ENCODE results near the gene ANAPC13.

ANAPC13 gene

GRCh38 chr3:134464064-134464688 lies 21.6 kb downstream of the ANAPC13 start:
- H3K4me1 ChIP-seq, result no peaks in the 10 kb centered on the region
- no peak overlapping the region for H3K4me3 ChIP-seq (ENCODE audit: low read depth, low read length)
- no peaks in the 10 kb centered on the region for H3K9me3 ChIP-seq
- H3K36me3 ChIP-seq, result no peaks in the 10 kb centered on the region
- no peak for TF ChIP-seq CTCF (IDR thresholded peaks at IDR 0.05; ENCODE audit: low read depth, low read length)
- no peaks in the 10 kb centered on the region; the same call in 1 of the 2 replicates for H3K27me3 ChIP-seq
- DNase-seq, result no peak

DNA sequence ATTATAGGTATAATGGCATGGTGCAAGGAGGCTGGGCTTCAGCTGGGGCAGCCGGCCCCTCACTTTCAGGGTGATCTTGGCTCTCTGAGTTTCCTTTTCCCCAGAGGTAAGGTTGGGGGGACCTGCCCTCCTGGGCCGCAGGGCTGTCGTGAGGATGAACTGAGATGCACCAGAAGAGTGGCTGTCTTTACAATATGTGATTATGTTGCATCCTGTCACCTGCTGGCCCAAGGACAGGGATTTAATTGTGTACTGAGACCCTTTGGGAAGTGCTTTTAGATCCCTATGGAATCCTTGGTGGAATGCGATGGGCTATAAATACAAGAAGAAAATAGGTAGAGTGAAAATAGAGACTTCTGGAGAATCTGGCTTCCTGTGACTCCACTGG lies 22.1 kb downstream of the ANAPC13 start:
- no peaks in the 10 kb centered on the region for H3K9me3 ChIP-seq
- H3K36me3 ChIP-seq, result no peaks in the 10 kb centered on the region
- no peak for TF ChIP-seq CTCF (IDR thresholded peaks at IDR 0.05; ENCODE audit: low read depth, low read length)
- DNase-seq, result no peak
- H3K4me1 ChIP-seq, result no peaks in the 10 kb centered on the region
- H3K27me3 ChIP-seq, result peaks cover under 1% of the 10 kb centered on the region; the same call in 1 of the 2 replicates
- H3K4me3 ChIP-seq (ENCODE audit: low read depth, low read length), result no peak overlapping the region

GRCh38 chr3:134462331-134462941 lies 23.3 kb downstream of the ANAPC13 start:
- Histone ChIP-seq H3K4me3 (ENCODE audit: low read depth, low read length) (no peak overlapping the region), H3K36me3 (no peaks in the 10 kb centered on the region), H3K9me3 (no peaks in the 10 kb centered on the region), H3K4me1 (no peaks in the 10 kb centered on the region), H3K27me3 (peaks cover 13% of the 10 kb centered on the region; the same call in 1 of the 2 replicates)
- no peak for DNase-seq
- TF ChIP-seq CTCF (IDR thresholded peaks at IDR 0.05; ENCODE audit: low read depth, low read length), result no peak

DNA sequence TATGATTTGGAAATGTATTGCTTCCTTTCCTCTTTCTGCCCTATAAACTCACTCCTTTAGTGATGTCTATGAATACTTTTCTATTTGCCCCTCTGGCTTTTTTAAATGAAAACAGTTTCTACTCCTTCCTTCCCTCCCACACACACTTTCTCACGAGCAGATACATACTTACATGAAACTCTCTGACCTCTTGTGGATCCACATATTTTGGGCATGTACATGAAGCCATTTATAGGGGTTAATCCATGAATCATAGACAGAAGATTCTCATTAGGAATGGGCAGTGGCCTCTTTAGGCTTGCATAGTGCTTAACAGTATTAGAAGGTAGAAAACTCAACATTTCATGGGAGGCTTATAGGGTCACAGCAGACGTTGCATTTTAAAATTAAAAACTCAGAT lies 24.8 kb downstream of the ANAPC13 start:
- H3K27me3 ChIP-seq, result peaks cover 19% of the 10 kb centered on the region
- no peak for TF ChIP-seq CTCF (IDR thresholded peaks at IDR 0.05; ENCODE audit: low read depth, low read length)
- H3K9me3 ChIP-seq, result no peaks in the 10 kb centered on the region
- no peak overlapping the region for H3K4me3 ChIP-seq (ENCODE audit: low read depth, low read length)
- no peak for DNase-seq
- H3K36me3 ChIP-seq, result no peaks in the 10 kb centered on the region
- no peaks in the 10 kb centered on the region for H3K4me1 ChIP-seq

DNA sequence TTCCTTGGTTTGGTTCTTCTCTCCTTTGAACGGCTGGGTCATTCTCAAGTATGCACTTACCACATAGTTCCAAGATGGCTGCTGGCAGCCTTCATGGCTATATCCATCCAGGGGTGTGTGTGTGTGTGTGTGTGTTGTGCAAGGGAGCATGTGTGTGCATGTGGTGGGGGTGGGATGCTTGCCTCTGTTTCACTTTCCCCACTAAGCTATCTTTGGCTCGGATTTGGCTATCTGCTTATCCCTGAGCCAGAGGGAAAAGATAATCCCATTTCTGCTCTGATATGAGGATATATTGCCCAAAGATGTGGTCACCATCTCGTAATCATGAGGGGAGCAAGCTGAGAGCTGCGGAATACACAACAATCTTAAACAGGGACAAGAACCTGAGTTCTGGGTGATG lies 26.2 kb downstream of the ANAPC13 start:
- TF ChIP-seq CTCF (IDR thresholded peaks at IDR 0.05; ENCODE audit: low read depth, low read length), result no peak

GRCh38 chr3:134458406-134458945 lies 27.3 kb downstream of the ANAPC13 start:
- H3K27me3 ChIP-seq, result peaks cover 31% of the 10 kb centered on the region
- no peak for TF ChIP-seq CTCF (IDR thresholded peaks at IDR 0.05; ENCODE audit: low read depth, low read length)
- no peak for DNase-seq
- H3K9me3 ChIP-seq, result no peaks in the 10 kb centered on the region
- H3K4me3 ChIP-seq (ENCODE audit: low read depth, low read length), result no peak overlapping the region
- H3K36me3 ChIP-seq, result no peaks in the 10 kb centered on the region
- no peaks in the 10 kb centered on the region for H3K4me1 ChIP-seq

More for the DNA sequence above, 26.2 kb downstream of the ANAPC13 start:
- no peak overlapping the region for H3K4me3 ChIP-seq (ENCODE audit: low read depth, low read length)
- no peaks in the 10 kb centered on the region for H3K9me3 ChIP-seq
- no peak for DNase-seq
- H3K36me3 ChIP-seq, result no peaks in the 10 kb centered on the region
- peaks cover 27% of the 10 kb centered on the region for H3K27me3 ChIP-seq
- H3K4me1 ChIP-seq, result no peaks in the 10 kb centered on the region
